AG08395 (cell line): Measurements from ENCODE around the gene TEX101.
A peak's percentile ranks its signal among the peaks of the same experiment; 100 is the strongest.

Experiments used
- DNase-seq: peaks from one replicate; pipeline ENCODE4 v3.0.0; 2012; ENCODE audit warnings: mixed read lengths, low spot score

TEX101 gene

DNA sequence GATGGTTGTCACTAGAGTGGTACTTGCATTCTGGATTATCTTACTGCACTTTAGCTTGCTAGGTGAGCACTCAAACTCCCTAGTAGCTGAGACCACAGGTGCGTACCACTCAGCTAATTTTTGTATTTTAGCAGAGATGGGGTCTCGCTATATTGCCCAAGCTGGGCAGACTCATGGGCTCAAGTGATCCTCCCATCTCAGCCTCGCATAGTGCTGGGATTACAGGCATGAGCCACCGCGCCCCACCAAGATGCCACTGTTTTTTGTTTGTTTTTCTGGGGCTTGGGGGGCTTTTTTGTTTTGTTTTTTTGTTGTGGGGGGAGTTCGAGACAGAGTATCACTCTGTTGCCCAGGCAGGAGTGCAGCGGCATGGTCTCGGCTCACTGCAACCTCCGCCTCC is 33.0 kb downstream of the TEX101 start:
- DNase-seq = no peak

DNA sequence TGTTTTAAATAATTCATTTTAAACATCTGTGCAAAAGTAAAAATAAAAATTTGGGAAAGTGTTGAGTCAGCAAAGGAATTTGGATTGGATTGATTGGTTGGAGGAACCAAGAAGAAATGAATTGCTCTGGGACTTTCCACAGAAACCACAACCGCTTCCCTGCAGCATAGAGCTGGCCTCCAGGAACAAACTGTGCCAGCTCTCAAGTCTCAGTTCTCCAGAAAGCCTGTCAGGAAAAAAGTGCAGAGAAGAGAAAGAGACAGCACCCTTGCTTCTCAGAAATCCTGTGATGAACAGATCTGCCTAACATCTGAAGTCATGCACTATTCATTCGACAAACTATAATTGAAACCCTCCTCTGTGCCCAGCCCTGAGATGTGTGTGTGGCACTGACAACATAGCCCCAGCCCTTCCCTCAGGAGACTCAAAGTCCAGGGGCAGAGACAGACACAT is 35.9 kb downstream of the TEX101 start:
- DNase-seq = peak; percentile 61

DNA sequence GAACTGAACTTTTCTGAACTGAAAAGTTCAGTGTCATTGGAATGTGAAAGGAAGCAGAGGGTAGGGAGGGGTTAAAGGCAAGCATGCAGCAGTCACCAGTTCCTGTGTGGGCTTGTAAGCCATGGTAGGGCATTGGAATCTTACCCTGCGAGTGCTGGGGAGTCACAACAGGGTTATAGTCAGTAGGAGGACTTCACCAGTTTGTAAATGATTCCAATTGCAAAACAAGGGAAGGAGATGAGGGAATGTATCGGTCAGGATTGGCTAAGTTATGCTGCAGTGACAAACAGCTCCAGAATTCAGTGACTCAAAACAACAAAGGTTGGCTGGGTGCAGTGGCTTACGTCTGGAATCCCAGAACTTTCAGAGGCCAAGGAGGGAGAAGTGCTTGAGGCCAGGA is 37.9 kb downstream of the TEX101 start:
- DNase-seq = no peak

DNA sequence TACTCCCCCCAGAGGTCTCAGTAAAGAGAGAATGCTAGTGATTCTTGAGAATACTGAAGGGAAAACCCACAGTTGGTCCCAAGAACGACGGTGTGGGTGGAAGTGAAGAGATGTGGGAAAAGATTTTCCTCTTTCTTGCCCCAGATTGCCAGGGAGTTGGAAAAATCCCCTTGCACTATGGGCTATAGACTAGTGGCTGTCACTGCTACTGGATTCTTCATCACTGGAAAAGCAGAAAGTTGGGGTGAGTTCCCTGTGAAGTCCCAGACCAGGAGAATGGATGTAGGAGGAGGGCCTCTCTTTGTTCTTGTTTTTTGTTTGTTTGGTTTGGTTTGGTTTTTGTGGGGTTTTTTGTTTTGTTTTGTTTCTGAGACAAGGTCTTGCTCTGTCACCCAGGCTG is 39.3 kb downstream of the TEX101 start:
- DNase-seq = no peak

DNA sequence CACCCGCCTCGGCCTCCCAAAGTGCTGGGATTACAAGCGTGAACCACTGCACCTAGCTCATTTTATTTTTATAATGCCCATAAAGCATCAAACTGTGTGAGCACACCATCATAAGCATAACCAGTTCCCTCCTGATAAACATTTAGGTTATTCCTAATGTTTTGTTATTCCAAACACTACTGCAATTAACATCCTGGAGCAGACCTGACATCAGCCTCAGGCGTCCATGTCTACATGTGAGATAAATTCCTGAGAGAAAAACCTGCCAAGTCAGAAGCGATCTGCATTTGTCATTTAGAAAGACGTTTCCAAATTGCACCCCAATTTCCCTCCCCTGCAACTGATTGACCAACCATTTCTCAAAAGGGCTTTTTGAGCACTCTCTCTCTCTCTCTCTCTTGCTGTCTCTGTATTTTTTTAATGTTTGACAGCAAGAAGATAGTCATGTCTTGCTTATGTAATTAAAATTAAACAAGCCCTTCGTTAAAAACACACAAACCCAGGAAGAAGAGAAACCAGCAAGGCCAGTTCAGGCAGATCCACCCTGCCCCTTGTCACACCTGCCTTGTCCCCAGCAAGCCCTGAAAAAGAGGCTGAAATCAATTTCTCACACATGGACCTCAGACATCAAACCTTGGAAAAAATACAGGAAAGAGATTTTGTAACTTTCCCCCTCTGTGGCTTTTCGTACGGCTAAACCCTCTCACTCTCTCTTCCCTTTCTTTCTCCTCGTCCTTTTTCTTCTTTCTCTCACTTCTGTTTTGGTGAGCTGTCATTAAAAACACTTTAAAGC is 40.8 kb downstream of the TEX101 start:
- DNase-seq = no peak

DNA sequence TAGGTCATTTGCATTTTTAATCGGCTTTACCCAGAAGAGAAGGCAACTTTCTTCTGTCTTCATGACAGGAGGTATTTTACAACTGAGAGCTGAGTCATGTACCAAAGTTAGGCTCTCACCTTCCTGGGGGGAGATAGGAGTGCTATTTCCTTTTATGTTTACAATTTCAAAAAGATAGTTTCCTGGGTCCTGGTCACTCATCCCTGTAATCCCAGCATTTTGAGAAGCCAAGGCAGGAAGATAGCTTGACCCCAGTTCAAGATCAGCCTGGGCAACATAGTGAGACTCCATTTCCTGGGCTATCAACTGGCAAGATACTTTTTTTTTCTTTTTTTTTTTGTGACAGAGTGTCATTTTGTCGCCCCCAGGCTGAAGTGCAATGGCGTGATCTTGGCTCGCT is 43.1 kb downstream of the TEX101 start:
- DNase-seq = no peak

DNA sequence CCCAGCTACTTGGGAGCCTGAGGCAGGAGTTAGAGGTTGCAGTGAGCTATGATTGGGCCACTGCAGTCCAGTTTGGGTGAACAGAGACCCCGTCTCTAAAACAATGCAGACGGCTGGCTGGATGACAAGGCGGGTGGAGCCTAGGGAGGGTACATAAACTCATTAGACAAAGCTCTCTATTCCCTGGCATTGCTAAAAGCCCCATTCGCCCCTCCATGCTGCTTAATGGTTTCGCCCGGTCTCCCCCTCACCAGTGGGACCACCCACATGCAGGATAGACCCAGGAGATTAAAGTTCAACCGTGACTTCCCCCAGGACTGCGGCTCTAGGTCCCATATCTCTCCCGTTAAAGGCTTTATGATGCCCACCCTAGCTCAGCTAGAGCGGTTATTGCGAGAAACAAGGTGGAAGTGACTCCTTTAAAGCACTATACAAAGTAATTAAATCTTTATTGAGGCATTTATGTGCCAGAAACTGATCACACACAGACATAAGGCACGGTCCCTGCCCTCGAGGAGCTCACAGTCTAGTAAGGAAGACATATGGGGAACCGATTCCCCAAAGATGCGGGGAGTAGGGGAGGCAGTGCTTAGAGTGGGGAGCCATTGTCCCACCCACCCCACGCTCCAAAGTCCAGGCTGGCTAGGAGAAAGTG is 45.8 kb downstream of the TEX101 start:
- DNase-seq = no peak

DNA sequence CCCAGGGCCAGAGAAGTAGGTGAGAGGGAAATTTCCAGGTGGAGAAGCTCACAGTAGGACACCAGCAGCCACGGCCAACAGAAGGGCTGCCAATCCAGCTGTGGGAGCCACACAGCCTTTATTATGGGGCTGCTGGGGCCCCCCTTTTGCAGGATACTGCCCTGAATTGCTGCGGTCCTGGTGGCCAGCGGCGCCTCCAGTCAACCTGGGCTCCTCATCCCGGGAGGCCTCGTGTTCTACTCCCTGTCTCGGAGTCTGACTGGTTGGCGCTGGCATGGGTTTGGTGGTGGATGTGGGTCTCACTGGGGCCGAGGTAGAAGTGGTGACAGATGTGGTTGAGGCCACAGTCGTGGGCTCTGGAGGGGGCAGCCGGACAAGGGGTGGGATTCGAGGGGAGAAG is 46.6 kb downstream of the TEX101 start:
- no peak for DNase-seq

DNA sequence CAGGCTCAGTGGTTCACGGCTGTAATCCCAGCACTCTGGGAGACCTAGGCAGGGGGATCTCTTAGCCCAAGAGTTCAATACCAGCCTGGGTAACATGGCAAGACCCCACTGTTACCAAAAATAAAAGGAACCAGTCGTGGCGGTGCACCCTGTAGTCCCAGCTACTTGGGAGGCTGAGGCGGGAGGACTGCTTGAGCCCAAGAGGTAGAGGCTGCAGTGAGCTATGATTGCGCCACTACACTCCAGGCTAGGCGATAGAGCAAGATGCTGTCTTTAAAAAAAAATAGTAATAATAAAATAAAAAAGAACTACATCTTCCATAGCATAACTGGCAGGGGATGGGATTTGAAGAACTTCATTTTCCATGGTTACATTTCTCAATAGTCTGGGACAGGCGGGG is 47.7 kb downstream of the TEX101 start:
- DNase-seq = no peak

DNA sequence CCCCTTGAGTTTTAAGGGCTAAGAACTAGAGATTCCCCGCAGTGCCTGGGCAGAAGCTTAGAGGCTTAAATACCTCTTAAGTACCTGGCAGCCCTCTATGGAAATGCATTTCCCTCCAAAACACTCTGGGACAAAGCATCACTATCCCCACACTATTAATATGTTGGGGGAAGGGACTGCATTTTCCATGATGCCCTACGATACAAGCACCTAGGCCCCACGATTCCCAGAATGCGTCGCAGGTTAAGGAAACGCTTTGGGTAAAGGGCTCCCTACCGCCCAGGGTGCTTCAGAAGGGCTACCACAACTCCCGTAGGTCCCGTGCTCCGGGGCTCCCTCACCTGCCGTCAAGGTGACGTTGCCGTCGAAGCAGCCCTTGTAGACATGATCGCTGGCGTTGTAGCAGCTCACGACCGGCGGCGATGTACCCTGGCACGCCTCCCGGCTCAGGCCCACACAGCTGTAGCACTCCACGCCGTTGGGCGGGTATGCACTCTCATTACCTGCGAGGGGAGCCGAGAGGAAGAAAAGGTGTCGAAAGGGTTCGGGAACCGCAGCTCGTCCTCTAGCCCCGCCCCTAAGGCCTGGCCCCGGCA is 48.2 kb downstream of the TEX101 start:
- no peak for DNase-seq

DNA sequence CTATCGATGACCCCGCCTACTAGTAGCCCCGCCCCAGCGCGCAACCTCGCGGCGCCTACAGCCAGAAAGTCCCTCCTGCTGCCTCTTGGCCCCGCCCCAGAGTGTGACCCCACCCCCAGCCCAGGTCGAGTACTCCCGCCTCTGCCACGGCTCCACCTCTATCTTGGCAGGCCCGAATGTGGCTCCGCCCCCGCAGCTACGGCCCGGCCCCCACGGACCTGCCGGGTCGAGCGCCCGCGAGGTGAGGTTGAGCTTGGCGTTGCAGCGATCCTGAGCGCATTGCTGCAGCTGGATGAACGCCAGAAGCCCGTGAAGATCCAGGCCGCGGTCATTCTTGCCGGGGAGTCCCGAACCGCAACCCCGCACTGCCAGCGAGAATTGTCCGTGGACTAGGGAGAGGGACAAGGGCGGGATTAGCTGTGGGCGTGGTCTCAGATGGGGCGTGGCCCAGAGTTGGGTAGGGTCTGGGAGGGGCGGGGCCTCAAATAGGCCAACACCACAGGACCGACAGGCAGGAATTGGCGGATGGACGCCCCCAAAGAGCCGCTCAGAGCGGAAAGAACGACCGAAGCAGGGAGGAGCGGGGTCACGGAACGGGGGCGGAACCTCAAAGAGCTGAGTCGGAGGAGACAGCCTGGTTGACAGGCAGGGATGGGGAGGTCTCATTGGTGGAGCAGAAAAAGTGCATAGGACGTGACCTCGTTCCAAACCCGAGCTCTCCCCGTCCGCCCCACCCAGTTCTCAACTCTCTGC is 48.9 kb downstream of the TEX101 start:
- peak; percentile 97 for DNase-seq

DNA sequence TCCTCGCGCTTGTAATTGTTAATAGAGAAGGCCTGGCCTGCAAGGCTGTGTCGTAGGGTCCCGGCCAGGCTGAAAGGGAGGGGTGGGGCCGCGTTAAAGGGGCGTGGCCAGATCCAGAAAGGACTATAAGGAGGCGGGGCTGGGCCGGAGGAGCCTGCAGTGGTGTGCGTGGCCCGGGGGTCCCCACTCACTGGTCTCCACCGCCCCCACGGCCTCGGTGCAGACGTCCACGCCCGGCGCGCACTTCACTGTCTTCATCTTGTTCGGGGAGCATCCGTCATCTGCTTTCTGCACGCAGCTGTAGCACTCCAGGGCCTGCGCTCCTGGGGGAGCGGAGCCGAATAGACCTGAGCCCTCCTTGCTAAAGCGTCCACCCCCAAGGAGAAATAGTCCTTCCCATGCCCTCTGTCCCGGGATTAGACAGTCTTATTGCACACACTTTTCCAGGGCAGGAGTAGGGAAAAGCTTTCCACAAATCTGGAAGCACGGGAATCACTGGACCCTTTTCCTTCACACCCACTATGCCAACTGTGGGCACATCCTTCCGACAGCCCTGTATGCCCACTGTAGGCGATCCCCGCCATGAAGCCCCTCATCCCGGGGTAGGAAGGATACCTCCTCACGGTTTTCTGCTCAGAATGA is 49.6 kb downstream of the TEX101 start:
- DNase-seq = no peak

DNA sequence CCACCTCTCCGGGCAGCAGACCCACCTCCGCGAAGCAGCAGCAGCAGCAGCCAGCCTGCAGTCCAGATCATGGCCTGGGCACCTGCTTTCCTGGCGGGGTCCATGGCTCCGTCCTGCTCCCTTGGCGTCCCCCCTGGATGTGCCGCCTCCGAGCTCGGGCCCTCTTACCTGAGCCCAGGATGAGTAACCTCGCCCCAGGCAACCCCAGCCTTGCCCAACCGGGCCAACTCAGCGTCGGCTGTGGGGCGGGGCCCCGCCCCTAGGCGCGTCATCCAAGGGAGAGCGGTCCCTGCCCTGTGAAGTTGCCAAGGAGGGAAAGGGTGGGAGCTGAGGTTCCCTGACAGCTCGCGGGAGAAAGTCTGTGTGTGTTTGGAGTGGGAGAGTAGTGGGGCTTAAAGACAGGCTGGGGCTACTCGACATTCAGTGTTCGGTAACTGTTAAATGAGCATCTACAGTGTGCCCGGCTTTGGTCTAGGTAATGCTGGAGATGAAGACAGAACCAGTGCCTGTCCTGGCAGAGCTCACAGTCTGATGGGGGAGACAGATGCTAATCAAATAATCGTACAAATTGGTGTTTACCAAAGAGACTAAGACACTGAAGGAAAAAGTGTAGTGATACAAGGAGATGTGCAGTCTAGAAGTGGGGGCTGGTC is 50.9 kb downstream of the TEX101 start, which contains the start of gene LYPD3:
LYPD3 (minus strand) TSS at position 141 of the 653 bp plus-strand sequence; CDS start at position 104, 37 bp downstream.
- DNase-seq = peak; percentile 46

DNA sequence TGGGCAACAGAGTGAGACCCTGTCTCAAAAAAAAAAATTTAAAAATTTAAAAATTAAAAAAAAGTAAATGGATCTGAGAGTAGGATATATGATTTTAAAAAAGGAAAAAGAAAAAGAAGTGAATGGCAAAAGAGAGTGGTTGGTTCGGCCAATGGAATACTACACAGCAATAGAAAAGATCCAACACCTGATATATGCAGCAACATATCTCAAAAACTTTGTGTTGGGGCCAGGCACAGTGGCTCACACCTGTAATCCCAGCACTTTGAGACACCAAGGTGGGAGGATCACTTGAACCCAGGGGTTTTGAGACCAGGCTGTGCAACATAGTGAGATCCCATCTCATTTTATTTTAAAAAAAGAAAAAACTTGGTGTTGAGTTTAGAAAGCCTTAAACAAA is 52.1 kb downstream of the TEX101 start:
- DNase-seq = no peak

DNA sequence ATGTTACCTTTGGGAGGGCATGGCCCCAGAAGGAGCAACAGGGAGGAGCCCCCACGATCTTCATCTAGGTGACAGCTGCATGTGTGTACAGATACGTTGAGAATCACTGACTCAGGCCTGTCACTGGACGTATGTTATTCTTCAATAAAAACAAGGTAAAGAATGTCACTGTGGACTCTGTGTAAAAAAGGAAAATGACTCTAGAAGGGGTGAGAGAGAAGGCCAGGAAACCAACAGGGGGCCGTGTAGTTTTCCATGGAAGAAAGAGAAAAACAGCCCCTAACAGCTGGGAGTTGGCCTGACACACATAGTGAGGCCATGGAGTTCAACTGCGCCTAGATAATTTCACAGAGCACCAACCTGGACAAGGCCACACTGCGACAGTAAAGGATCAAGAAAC is 52.6 kb downstream of the TEX101 start:
- no peak for DNase-seq

DNA sequence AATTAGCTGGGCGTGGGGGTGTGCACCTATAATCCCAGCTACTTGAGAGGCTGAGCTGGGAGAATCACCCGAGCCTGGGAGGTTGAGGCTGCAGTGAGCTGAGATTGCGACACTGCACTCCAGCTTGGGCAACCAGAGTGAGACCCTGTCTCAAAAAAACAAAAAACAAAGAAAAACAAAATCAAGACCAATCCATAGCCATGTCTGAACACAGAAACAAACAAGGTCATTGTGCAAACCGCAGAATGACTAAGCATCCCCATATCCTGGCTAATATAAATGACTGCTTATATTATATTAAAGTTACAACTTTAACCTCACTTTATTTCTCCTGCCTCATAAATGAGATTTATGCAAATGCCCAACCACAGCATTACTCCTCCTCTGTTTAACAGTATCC is 53.0 kb downstream of the TEX101 start:
- no peak for DNase-seq
